ENCODE results near the gene ABCC4.

ABCC4 gene

GRCh38 chr13:95241321-95241720 lies 59.9 kb downstream of the ABCC4 start:
- no peaks in the 10 kb centered on the region for H3K36me3 ChIP-seq (ENCODE audit: control insufficient read depth, insufficient read depth, low read length)
- H3K27me3 ChIP-seq (ENCODE audit: control insufficient read depth, insufficient read depth, low read length), result no peaks in the 10 kb centered on the region
- 0 out of 2 replicates have a peak, but pooled peaks cover under 1% of the 10 kb centered on the region for H3K4me1 ChIP-seq (ENCODE audit: control insufficient read depth, insufficient read depth, low read length)
- H3K9me3 ChIP-seq (ENCODE audit: control insufficient read depth, insufficient read depth, low read length), result no peaks in the 10 kb centered on the region
- H3K4me3 ChIP-seq (ENCODE audit: low read depth, low read length), result no peak overlapping the region
- no peak overlapping the region for H3K27ac ChIP-seq (ENCODE audit: low read depth, low read length)
- no peak overlapping the region for H3K9ac ChIP-seq (ENCODE audit: low read depth, low read length)

- Histone ChIP-seq H3K4me1 (ENCODE audit: control insufficient read depth, insufficient read depth, low read length) (peaks cover 6% of the 10 kb centered on the region), H3K36me3 (ENCODE audit: control insufficient read depth, insufficient read depth, low read length) (no peaks in the 10 kb centered on the region), H3K9me3 (ENCODE audit: control insufficient read depth, insufficient read depth, low read length) (no peaks in the 10 kb centered on the region), H3K27me3 (ENCODE audit: control insufficient read depth, insufficient read depth, low read length) (no peaks in the 10 kb centered on the region), H3K4me3 (ENCODE audit: low read depth, low read length) (no peak overlapping the region), H3K27ac (ENCODE audit: low read depth, low read length) (no peak overlapping the region), H3K9ac (ENCODE audit: low read depth, low read length) (no peak overlapping the region)
Measured at GRCh38 chr13:95239283-95239682, 62.0 kb downstream of the ABCC4 start.

- no peak overlapping the region for H3K4me3 ChIP-seq (ENCODE audit: low read depth, low read length)
Measured at GRCh38 chr13:95237310-95237870, 63.9 kb downstream of the ABCC4 start.

GRCh38 chr13:95236774-95237173 lies 64.5 kb downstream of the ABCC4 start:
- H3K9me3 ChIP-seq (ENCODE audit: control insufficient read depth, insufficient read depth, low read length), result no peaks in the 10 kb centered on the region
- no peak overlapping the region for H3K4me3 ChIP-seq (ENCODE audit: low read depth, low read length)
- H3K4me1 ChIP-seq (ENCODE audit: control insufficient read depth, insufficient read depth, low read length), result peaks cover 6% of the 10 kb centered on the region
- no peak overlapping the region for H3K27ac ChIP-seq (ENCODE audit: low read depth, low read length)
- no peaks in the 10 kb centered on the region for H3K36me3 ChIP-seq (ENCODE audit: control insufficient read depth, insufficient read depth, low read length)
- H3K9ac ChIP-seq (ENCODE audit: low read depth, low read length), result no peak overlapping the region
- no peaks in the 10 kb centered on the region for H3K27me3 ChIP-seq (ENCODE audit: control insufficient read depth, insufficient read depth, low read length)

More at GRCh38 chr13:95237310-95237870, 63.9 kb downstream of the ABCC4 start:
- Histone ChIP-seq H3K9ac (ENCODE audit: low read depth, low read length) (no peak overlapping the region), H3K27ac (ENCODE audit: low read depth, low read length) (no peak overlapping the region), H3K36me3 (ENCODE audit: control insufficient read depth, insufficient read depth, low read length) (no peaks in the 10 kb centered on the region), H3K4me1 (ENCODE audit: control insufficient read depth, insufficient read depth, low read length) (peaks cover 6% of the 10 kb centered on the region), H3K27me3 (ENCODE audit: control insufficient read depth, insufficient read depth, low read length) (no peaks in the 10 kb centered on the region), H3K9me3 (ENCODE audit: control insufficient read depth, insufficient read depth, low read length) (no peaks in the 10 kb centered on the region)

GRCh38 chr13:95235974-95236373 lies 65.3 kb downstream of the ABCC4 start:
- Histone ChIP-seq H3K9ac (ENCODE audit: low read depth, low read length) (no peak overlapping the region), H3K4me1 (ENCODE audit: control insufficient read depth, insufficient read depth, low read length) (peaks cover 6% of the 10 kb centered on the region), H3K27ac (ENCODE audit: low read depth, low read length) (no peak overlapping the region), H3K9me3 (ENCODE audit: control insufficient read depth, insufficient read depth, low read length) (no peaks in the 10 kb centered on the region), H3K27me3 (ENCODE audit: control insufficient read depth, insufficient read depth, low read length) (no peaks in the 10 kb centered on the region), H3K36me3 (ENCODE audit: control insufficient read depth, insufficient read depth, low read length) (no peaks in the 10 kb centered on the region), H3K4me3 (ENCODE audit: low read depth, low read length) (no peak overlapping the region)

GRCh38 chr13:95235199-95235756 lies 66.0 kb downstream of the ABCC4 start:
- H3K27ac ChIP-seq (ENCODE audit: low read depth, low read length), result no peak overlapping the region
- no peaks in the 10 kb centered on the region for H3K9me3 ChIP-seq (ENCODE audit: control insufficient read depth, insufficient read depth, low read length)
- peaks cover 6% of the 10 kb centered on the region for H3K4me1 ChIP-seq (ENCODE audit: control insufficient read depth, insufficient read depth, low read length)
- no peaks in the 10 kb centered on the region for H3K36me3 ChIP-seq (ENCODE audit: control insufficient read depth, insufficient read depth, low read length)
- H3K9ac ChIP-seq (ENCODE audit: low read depth, low read length), result no peak overlapping the region
- no peaks in the 10 kb centered on the region for H3K27me3 ChIP-seq (ENCODE audit: control insufficient read depth, insufficient read depth, low read length)
- H3K4me3 ChIP-seq (ENCODE audit: low read depth, low read length), result no peak overlapping the region

GRCh38 chr13:95234242-95234641 lies 67.0 kb downstream of the ABCC4 start:
- Histone ChIP-seq H3K36me3 (ENCODE audit: control insufficient read depth, insufficient read depth, low read length) (no peaks in the 10 kb centered on the region), H3K4me1 (ENCODE audit: control insufficient read depth, insufficient read depth, low read length) (peaks cover 6% of the 10 kb centered on the region), H3K9me3 (ENCODE audit: control insufficient read depth, insufficient read depth, low read length) (no peaks in the 10 kb centered on the region), H3K4me3 (ENCODE audit: low read depth, low read length) (no peak overlapping the region), H3K27ac (ENCODE audit: low read depth, low read length) (no peak overlapping the region), H3K9ac (ENCODE audit: low read depth, low read length) (no peak overlapping the region), H3K27me3 (ENCODE audit: control insufficient read depth, insufficient read depth, low read length) (no peaks in the 10 kb centered on the region)

- Histone ChIP-seq H3K4me3 (ENCODE audit: low read depth, low read length) (no peak overlapping the region), H3K36me3 (ENCODE audit: control insufficient read depth, insufficient read depth, low read length) (no peaks in the 10 kb centered on the region), H3K9ac (ENCODE audit: low read depth, low read length) (no peak overlapping the region), H3K27me3 (ENCODE audit: control insufficient read depth, insufficient read depth, low read length) (no peaks in the 10 kb centered on the region), H3K4me1 (ENCODE audit: control insufficient read depth, insufficient read depth, low read length) (peaks cover 6% of the 10 kb centered on the region), H3K9me3 (ENCODE audit: control insufficient read depth, insufficient read depth, low read length) (no peaks in the 10 kb centered on the region), H3K27ac (ENCODE audit: low read depth, low read length) (no peak overlapping the region)
Measured at GRCh38 chr13:95233026-95233635, 68.1 kb downstream of the ABCC4 start.

- Histone ChIP-seq H3K4me3 (ENCODE audit: low read depth, low read length) (no peak overlapping the region), H3K4me1 (ENCODE audit: control insufficient read depth, insufficient read depth, low read length) (peaks cover 6% of the 10 kb centered on the region), H3K27me3 (ENCODE audit: control insufficient read depth, insufficient read depth, low read length) (no peaks in the 10 kb centered on the region), H3K36me3 (ENCODE audit: control insufficient read depth, insufficient read depth, low read length) (no peaks in the 10 kb centered on the region), H3K9me3 (ENCODE audit: control insufficient read depth, insufficient read depth, low read length) (no peaks in the 10 kb centered on the region), H3K27ac (ENCODE audit: low read depth, low read length) (no peak overlapping the region), H3K9ac (ENCODE audit: low read depth, low read length) (no peak overlapping the region)
Measured at GRCh38 chr13:95231393-95231792, 69.9 kb downstream of the ABCC4 start.

GRCh38 chr13:95229855-95230254 lies 71.4 kb downstream of the ABCC4 start:
- H3K9ac ChIP-seq (ENCODE audit: low read depth, low read length), result no peak overlapping the region
- no peak overlapping the region for H3K27ac ChIP-seq (ENCODE audit: low read depth, low read length)
- H3K9me3 ChIP-seq (ENCODE audit: control insufficient read depth, insufficient read depth, low read length), result no peaks in the 10 kb centered on the region
- no peaks in the 10 kb centered on the region for H3K36me3 ChIP-seq (ENCODE audit: control insufficient read depth, insufficient read depth, low read length)
- no peaks in the 10 kb centered on the region for H3K4me1 ChIP-seq (ENCODE audit: control insufficient read depth, insufficient read depth, low read length)
- H3K27me3 ChIP-seq (ENCODE audit: control insufficient read depth, insufficient read depth, low read length), result no peaks in the 10 kb centered on the region
- no peak overlapping the region for H3K4me3 ChIP-seq (ENCODE audit: low read depth, low read length)

GRCh38 chr13:95228130-95228529 lies 73.1 kb downstream of the ABCC4 start:
- H3K9me3 ChIP-seq (ENCODE audit: control insufficient read depth, insufficient read depth, low read length), result no peaks in the 10 kb centered on the region
- no peaks in the 10 kb centered on the region for H3K36me3 ChIP-seq (ENCODE audit: control insufficient read depth, insufficient read depth, low read length)
- H3K9ac ChIP-seq (ENCODE audit: low read depth, low read length), result no peak overlapping the region
- no peak overlapping the region for H3K27ac ChIP-seq (ENCODE audit: low read depth, low read length)
- no peak overlapping the region for H3K4me3 ChIP-seq (ENCODE audit: low read depth, low read length)
- no peaks in the 10 kb centered on the region for H3K27me3 ChIP-seq (ENCODE audit: control insufficient read depth, insufficient read depth, low read length)
- H3K4me1 ChIP-seq (ENCODE audit: control insufficient read depth, insufficient read depth, low read length), result no peaks in the 10 kb centered on the region

All from HUES48 (cell line).